HG02973 (cell line): Measurements from ENCODE around the gene C11orf54.

Experiments
- ATAC-seq: cut with Tn5 transposase; IDR thresholded peaks from one replicate; pipeline ENCODE4 v1.9.1; 2021; ENCODE audit warnings: moderate library complexity; ENCODE audit not compliant: unreplicated experiment

C11orf54 gene

GRCh38 chr11:93741094-93741881 lies at the start of gene C11orf54, which contains the start of gene TAF1D:
Gene C11orf54 (plus strand): TSS chr11:93741672. CDS start chr11:93747394, 5,722 bp downstream.
Gene TAF1D (minus strand): TSS chr11:93741495. CDS start chr11:93739304, 2,191 bp downstream.
- ATAC-seq, result peak; percentile 84

- no peak for ATAC-seq
Measured at GRCh38 chr11:93694109-93694508, 47.4 kb upstream of the C11orf54 start.

- ATAC-seq, result no peak
Measured at GRCh38 chr11:93694557-93694956, 46.9 kb upstream of the C11orf54 start.

GRCh38 chr11:93697611-93698010 lies 43.9 kb upstream of the C11orf54 start:
- ATAC-seq, result no peak

- no peak for ATAC-seq
Measured at GRCh38 chr11:93700830-93701229, 40.6 kb upstream of the C11orf54 start.

GRCh38 chr11:93704237-93704636 lies 37.2 kb upstream of the C11orf54 start:
- ATAC-seq, result no peak

- no peak for ATAC-seq
Measured at GRCh38 chr11:93710239-93710638, 31.2 kb upstream of the C11orf54 start.

GRCh38 chr11:93712678-93713077 lies 28.8 kb upstream of the C11orf54 start:
- ATAC-seq, result no peak

GRCh38 chr11:93715797-93716396 lies 25.6 kb upstream of the C11orf54 start:
- no peak for ATAC-seq

GRCh38 chr11:93717501-93717900 lies 24.0 kb upstream of the C11orf54 start:
- ATAC-seq, result no peak

GRCh38 chr11:93718057-93718563 lies 23.4 kb upstream of the C11orf54 start:
- ATAC-seq, result peak; percentile 91

- no peak for ATAC-seq
Measured at GRCh38 chr11:93719310-93719709, 22.2 kb upstream of the C11orf54 start.

- no peak for ATAC-seq
Measured at GRCh38 chr11:93720522-93720921, 20.9 kb upstream of the C11orf54 start.

- ATAC-seq, result no peak
Measured at GRCh38 chr11:93724089-93724488, 17.4 kb upstream of the C11orf54 start.

GRCh38 chr11:93727985-93728791 lies 13.3 kb upstream of the C11orf54 start:
- ATAC-seq, result no peak

GRCh38 chr11:93728792-93729128 lies 12.7 kb upstream of the C11orf54 start:
- no peak for ATAC-seq

GRCh38 chr11:93729129-93729616 lies 12.3 kb upstream of the C11orf54 start:
- no peak for ATAC-seq

- no peak for ATAC-seq
Measured at GRCh38 chr11:93730108-93731107, 11.1 kb upstream of the C11orf54 start.

GRCh38 chr11:93732237-93732892 lies 9.1 kb upstream of the C11orf54 start:
- no peak for ATAC-seq
